ENCODE results near the gene TNIK.

The TNIK gene

GRCh38 chr3:171278299-171278590 is 182.0 kb downstream of the TNIK start:
- no peaks in the 10 kb centered on the region for H3K36me3 ChIP-seq (ENCODE audit: insufficient read depth, low read length)
- peaks cover 2% of the 10 kb centered on the region; the same call in 1 of the 2 replicates for H3K9me2 ChIP-seq (ENCODE audit: low read depth, low read length)
- H3F3A ChIP-seq (ENCODE audit: insufficient read depth, low read length) = no peaks in the 10 kb centered on the region
- H3K79me2 ChIP-seq (ENCODE audit: insufficient read depth, low read length) = no peaks in the 10 kb centered on the region
- H3K9ac ChIP-seq (ENCODE audit: low read length) = no peak overlapping the region
- no peaks in the 10 kb centered on the region for H3K9me3 ChIP-seq (ENCODE audit: low read length)
- H3K4me2 ChIP-seq (ENCODE audit: low read length) = no peak overlapping the region
- no peak overlapping the region for H3K4me3 ChIP-seq (ENCODE audit: low read depth, low read length, poor library complexity, severe bottlenecking)
- H4K20me1 ChIP-seq (ENCODE audit: insufficient read depth, low read length) = no peaks in the 10 kb centered on the region
- no peak overlapping the region for H2AFZ ChIP-seq (ENCODE audit: low read length)
- no peaks in the 10 kb centered on the region for H3K4me1 ChIP-seq (ENCODE audit: insufficient read depth, low read length, severe bottlenecking)
- no peaks in the 10 kb centered on the region for H3K27me3 ChIP-seq (ENCODE audit: insufficient read depth, low read length)
- TF ChIP-seq, protein P1, sequence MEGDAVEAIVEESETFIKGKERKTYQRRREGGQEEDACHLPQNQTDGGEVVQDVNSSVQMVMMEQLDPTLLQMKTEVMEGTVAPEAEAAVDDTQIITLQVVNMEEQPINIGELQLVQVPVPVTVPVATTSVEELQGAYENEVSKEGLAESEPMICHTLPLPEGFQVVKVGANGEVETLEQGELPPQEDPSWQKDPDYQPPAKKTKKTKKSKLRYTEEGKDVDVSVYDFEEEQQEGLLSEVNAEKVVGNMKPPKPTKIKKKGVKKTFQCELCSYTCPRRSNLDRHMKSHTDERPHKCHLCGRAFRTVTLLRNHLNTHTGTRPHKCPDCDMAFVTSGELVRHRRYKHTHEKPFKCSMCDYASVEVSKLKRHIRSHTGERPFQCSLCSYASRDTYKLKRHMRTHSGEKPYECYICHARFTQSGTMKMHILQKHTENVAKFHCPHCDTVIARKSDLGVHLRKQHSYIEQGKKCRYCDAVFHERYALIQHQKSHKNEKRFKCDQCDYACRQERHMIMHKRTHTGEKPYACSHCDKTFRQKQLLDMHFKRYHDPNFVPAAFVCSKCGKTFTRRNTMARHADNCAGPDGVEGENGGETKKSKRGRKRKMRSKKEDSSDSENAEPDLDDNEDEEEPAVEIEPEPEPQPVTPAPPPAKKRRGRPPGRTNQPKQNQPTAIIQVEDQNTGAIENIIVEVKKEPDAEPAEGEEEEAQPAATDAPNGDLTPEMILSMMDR (IDR thresholded peaks at IDR 0.05; ENCODE audit: low read length) = no peak
- TF ChIP-seq EZH2 (IDR thresholded peaks at IDR 0.05; ENCODE audit: borderline replicate concordance, low read length) = no peak
- H3K27ac ChIP-seq (ENCODE audit: low read depth, low read length, poor library complexity, severe bottlenecking) = no peak overlapping the region

DNA sequence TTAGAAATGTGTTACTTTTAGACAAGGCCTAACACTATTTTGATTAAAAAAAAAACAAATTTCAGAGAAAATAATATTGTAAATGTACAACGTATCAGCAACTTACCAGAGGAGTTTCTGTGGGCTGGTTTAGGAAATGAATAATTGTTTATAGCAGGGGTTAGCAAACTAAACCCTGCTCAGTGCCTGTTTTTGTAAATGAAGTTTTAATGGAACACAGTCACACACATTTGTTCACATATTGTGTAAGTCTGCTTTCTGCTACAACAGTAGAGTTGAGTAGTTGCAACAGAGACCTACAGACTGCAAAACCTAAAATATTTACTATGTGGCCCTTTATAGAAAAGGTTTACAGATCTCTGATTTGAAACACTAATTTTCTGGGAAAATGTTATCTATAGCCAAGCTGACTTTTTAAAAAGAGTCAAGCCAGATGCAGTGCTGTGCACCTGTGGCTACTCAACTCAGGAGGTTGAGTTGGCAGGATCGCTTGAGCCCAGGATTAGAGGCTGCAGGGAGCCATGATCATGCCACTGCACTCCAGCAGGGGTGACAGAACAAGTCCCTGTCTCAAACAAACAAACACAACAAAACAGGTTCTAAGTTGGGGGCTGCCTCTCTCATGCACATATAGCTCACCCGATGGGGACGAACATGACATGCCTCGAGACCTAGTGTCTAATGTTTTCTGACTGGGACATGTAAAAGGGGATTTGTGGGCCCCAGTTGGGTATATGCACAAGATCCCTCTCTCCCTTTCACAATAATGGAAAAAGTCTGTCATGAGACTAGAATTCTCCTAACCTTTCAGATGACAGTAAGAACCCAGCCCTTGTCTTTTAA is 182.5 kb downstream of the TNIK start:
- no peaks in the 10 kb centered on the region for H3K27me3 ChIP-seq (ENCODE audit: insufficient read depth, low read length)
- no peak overlapping the region for H3K4me2 ChIP-seq (ENCODE audit: low read length)
- H3F3A ChIP-seq (ENCODE audit: insufficient read depth, low read length) = no peaks in the 10 kb centered on the region
- no peak overlapping the region for H3K4me3 ChIP-seq (ENCODE audit: low read depth, low read length, poor library complexity, severe bottlenecking)
- H3K9me3 ChIP-seq (ENCODE audit: low read length) = no peaks in the 10 kb centered on the region
- H3K9me2 ChIP-seq (ENCODE audit: low read depth, low read length) = peaks cover 2% of the 10 kb centered on the region; the same call in 1 of the 2 replicates
- no peaks in the 10 kb centered on the region for H3K36me3 ChIP-seq (ENCODE audit: insufficient read depth, low read length)
- H3K27ac ChIP-seq (ENCODE audit: low read depth, low read length, poor library complexity, severe bottlenecking) = no peak overlapping the region
- no peaks in the 10 kb centered on the region for H4K20me1 ChIP-seq (ENCODE audit: insufficient read depth, low read length)
- H2AFZ ChIP-seq (ENCODE audit: low read length) = no peak overlapping the region
- no peaks in the 10 kb centered on the region for H3K79me2 ChIP-seq (ENCODE audit: insufficient read depth, low read length)
- H3K4me1 ChIP-seq (ENCODE audit: insufficient read depth, low read length, severe bottlenecking) = no peaks in the 10 kb centered on the region
- H3K9ac ChIP-seq (ENCODE audit: low read length) = no peak overlapping the region
- TF ChIP-seq, protein P1 (IDR thresholded peaks at IDR 0.05; ENCODE audit: low read length) = no peak
- TF ChIP-seq EZH2 (IDR thresholded peaks at IDR 0.05; ENCODE audit: borderline replicate concordance, low read length) = no peak

GRCh38 chr3:171276923-171277322 is 183.3 kb downstream of the TNIK start:
- H3K27ac ChIP-seq (ENCODE audit: low read depth, low read length, poor library complexity, severe bottlenecking) = no peak overlapping the region
- H3F3A ChIP-seq (ENCODE audit: insufficient read depth, low read length) = no peaks in the 10 kb centered on the region
- H3K9ac ChIP-seq (ENCODE audit: low read length) = no peak overlapping the region
- no peaks in the 10 kb centered on the region for H3K79me2 ChIP-seq (ENCODE audit: insufficient read depth, low read length)
- H3K4me1 ChIP-seq (ENCODE audit: insufficient read depth, low read length, severe bottlenecking) = no peaks in the 10 kb centered on the region
- H2AFZ ChIP-seq (ENCODE audit: low read length) = no peak overlapping the region
- TF ChIP-seq, protein P1 (IDR thresholded peaks at IDR 0.05; ENCODE audit: low read length) = no peak
- TF ChIP-seq EZH2 (IDR thresholded peaks at IDR 0.05; ENCODE audit: borderline replicate concordance, low read length) = no peak
- no peaks in the 10 kb centered on the region for H3K36me3 ChIP-seq (ENCODE audit: insufficient read depth, low read length)
- H4K20me1 ChIP-seq (ENCODE audit: insufficient read depth, low read length) = no peaks in the 10 kb centered on the region
- no peak overlapping the region for H3K4me3 ChIP-seq (ENCODE audit: low read depth, low read length, poor library complexity, severe bottlenecking)
- H3K9me2 ChIP-seq (ENCODE audit: low read depth, low read length) = peaks cover 2% of the 10 kb centered on the region; the same call in 1 of the 2 replicates
- H3K4me2 ChIP-seq (ENCODE audit: low read length) = no peak overlapping the region
- no peaks in the 10 kb centered on the region for H3K27me3 ChIP-seq (ENCODE audit: insufficient read depth, low read length)
- no peaks in the 10 kb centered on the region for H3K9me3 ChIP-seq (ENCODE audit: low read length)

Measured in OCI-LY1 (cell line).